GM19372 (cell line): Measurements from ENCODE around the gene ZNF22.

Experiments used
- ATAC-seq: cut with Tn5 transposase; IDR thresholded peaks from one replicate; pipeline ENCODE4 v1.9.1; 2021; ENCODE audit warnings: mild to moderate bottlenecking, low read depth, moderate library complexity; ENCODE audit not compliant: unreplicated experiment

ZNF22 gene

GRCh38 chr10:44988957-44989585, 11.7 kb upstream of the ZNF22 start:
- no peak for ATAC-seq

- ATAC-seq: no peak
Observed at GRCh38 chr10:44989597-44990301, 11.0 kb upstream of the ZNF22 start.

GRCh38 chr10:44990302-44990655, 10.4 kb upstream of the ZNF22 start:
- no peak for ATAC-seq

GRCh38 chr10:44990965-44991364, 9.8 kb upstream of the ZNF22 start:
- no peak for ATAC-seq

- ATAC-seq: no peak
Observed at GRCh38 chr10:44991571-44991970, 9.2 kb upstream of the ZNF22 start.

DNA sequence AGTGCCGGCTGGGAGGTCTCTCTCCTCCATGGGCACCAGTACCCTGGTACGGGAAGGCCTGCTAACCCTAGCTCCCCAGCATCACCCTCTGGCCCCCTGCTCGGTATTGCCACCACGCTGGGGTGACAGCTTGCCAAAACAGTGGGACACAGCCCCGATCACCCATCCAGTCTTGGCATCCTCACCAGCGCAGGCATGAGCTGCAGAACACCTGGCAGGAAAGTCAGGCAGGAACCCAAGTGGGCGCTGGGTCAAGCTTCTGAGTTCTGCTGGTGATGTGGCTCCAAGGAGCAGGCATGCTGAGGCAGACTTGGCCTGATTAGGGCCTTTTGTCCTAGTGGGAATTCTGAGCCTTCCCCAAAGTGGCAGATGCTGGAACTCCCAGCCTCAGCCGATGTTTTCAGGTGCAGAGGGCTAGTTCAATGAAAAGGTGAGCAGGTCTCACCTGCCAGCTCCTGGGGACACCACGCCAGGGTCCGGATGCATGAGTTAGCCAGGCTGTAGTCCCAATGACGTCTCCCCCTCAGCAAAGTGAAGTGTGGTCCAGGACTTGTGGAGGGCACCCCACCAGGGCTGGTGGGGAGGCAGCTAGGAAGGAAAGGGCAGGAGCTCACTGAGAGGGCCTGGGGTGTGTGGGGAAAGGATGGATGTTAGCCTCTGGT, 8.5 kb upstream of the ZNF22 start:
- no peak for ATAC-seq

DNA sequence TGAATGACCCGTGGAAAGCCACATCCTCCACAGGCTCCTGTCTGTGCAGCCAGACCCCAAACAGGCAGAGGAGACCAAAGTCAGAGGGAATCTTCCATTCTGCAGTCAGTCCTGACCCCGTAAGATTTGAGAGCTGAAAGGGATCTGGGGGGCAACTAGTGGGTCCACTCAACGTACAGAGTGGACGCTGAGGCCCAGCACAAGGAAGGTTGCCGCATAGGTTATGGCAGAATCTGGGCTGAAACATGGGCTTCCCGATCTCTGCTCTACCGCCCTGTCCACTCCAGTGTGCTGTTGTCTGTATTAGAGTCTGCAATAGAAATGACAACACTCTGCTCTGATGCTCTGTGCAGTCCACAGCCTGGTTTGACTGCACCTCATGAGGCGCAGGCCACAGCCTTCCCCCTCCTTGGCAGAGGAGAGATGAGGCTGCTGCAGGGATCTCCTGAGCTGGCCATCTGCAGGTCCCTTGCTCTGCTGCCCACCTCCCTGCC, 7.9 kb upstream of the ZNF22 start:
- no peak for ATAC-seq

DNA sequence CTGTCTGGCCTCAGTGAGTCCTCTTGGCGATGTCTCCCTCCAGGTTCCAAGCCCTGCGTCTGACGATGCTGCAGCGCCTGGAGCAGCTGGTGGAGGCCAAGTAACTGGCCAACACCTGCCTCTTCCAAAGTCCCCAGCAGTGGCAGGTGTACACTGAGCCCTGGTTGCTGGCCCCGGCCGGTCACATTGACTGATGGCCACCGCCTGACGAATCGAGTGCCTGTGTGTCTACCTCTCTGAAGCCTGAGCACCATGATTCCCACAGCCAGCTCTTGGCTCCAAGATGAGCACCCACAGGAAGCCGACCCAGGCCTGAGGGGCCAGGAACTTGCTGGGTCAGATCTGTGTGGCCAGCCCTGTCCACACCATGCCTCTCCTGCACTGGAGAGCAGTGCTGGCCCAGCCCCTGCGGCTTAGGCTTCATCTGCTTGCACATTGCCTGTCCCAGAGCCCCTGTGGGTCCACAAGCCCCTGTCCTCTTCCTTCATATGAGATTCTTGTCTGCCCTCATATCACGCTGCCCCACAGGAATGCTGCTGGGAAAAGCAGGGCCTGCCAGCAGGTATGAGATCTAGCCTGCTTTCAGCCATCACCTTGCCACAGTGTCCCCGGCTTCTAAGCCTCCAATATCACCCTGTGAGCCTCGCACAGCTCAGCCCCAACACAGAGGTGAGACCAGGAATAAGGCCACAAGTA, 7.3 kb upstream of the ZNF22 start:
- ATAC-seq: no peak

- no peak for ATAC-seq
Observed at GRCh38 chr10:44993922-44994751, 6.6 kb upstream of the ZNF22 start.

- no peak for ATAC-seq
Observed at GRCh38 chr10:44994752-44995530, 5.8 kb upstream of the ZNF22 start.

DNA sequence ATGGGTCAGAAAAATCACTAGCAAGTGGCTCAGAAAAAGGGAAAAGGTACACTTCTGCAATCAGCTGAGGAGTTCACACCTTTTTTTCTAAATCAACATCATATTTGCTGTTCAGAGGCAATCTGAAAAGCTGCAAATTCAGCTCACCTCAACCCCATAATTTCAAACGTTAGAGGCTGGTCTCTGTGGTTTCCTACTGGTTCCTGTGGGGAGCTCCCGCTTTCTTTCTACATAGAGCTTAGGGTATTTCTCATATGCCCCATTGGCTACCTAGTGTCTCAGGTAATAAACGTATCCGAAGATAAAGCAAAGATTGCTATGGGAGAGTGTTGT, 5.2 kb upstream of the ZNF22 start:
- ATAC-seq: no peak

DNA sequence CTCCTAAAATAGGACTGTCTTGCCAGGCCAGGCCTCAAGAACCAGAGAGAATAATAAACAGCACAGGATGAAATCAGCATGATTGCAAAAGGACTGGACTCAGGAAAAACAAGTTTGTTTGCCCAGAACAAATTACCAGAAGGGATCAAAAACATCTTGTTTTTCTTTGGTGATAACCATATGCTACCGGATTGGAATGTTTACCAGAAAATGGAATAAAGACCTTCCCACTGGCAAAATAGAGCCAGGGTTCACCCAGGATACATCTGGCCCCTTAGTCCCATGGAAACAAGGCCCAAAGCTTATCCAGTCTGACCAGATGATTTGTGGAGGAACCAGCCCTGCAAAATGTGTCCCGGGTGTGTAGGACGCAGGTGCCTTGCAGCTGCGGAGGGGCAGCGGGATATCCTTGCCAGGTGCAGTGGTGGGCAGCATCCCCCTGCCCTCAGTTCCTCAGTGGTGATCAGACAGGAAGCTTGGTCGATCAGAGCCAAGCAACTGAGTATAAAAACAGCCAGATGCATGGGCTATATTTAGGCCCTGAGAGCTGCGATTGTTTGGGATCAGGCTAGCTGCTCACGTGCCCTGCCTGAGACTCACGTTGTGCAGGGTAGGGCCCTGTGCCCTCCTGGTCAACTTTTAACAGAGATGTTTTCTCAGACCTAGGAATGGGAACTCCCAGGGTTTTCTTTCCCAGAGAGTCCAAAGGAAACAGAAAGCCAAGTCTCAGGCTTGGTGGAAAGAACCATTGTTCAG, 4.6 kb upstream of the ZNF22 start:
- no peak for ATAC-seq

GRCh38 chr10:44997105-44997748, 3.5 kb upstream of the ZNF22 start:
- no peak for ATAC-seq

GRCh38 chr10:44998146-44998631, 2.5 kb upstream of the ZNF22 start:
- no peak for ATAC-seq

DNA sequence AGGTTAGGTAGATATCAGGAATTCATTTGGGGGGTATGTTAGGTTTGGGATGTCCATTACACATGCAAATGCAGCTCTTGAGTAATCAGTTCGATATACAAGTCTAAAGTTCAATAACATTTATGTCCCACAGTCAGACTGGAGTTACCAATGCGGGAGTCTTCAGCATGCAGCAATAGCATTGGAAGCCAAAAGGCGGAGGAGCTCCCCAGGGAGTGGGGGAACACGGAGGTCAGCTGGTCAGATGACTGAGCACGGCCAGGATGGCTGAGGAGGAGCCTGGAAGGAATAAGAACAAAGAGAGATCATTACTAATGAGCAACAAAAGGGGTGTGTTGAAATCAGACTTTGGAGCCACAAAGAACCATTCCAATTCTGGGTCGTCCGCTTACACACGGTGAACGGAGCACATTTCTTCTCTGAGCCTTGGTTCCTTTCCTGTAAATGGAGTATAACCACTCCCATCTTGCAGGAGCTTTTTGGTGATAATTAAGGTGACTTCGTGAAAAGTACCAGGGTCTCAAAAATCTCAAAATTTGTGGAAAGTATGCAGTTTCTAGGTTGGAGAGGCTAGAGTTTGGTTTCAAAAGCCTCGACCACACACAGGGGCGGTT, 478 bp upstream of the ZNF22 start:
- ATAC-seq: no peak

GRCh38 chr10:45001381-45002148, 842 bp downstream of the ZNF22 start:
- ATAC-seq: peak; percentile 70

GRCh38 chr10:45003432-45004000, 2.8 kb downstream of the ZNF22 start:
- ATAC-seq: no peak
